NCI-H2081 (cell line): Measurements from ENCODE around the gene TRPC4AP.
"Not testable (repeated sequence)": the region's sequence is repeated elsewhere in the genome, so short reads cannot be mapped to it uniquely, and the experiment has no call there.

ENCODE experiments used
- DNase-seq, 2 experiments: peaks; one replicate each; lab custom pipeline; 2025; lab: John Stamatoyannopoulos, UW

TRPC4AP gene, protein sequence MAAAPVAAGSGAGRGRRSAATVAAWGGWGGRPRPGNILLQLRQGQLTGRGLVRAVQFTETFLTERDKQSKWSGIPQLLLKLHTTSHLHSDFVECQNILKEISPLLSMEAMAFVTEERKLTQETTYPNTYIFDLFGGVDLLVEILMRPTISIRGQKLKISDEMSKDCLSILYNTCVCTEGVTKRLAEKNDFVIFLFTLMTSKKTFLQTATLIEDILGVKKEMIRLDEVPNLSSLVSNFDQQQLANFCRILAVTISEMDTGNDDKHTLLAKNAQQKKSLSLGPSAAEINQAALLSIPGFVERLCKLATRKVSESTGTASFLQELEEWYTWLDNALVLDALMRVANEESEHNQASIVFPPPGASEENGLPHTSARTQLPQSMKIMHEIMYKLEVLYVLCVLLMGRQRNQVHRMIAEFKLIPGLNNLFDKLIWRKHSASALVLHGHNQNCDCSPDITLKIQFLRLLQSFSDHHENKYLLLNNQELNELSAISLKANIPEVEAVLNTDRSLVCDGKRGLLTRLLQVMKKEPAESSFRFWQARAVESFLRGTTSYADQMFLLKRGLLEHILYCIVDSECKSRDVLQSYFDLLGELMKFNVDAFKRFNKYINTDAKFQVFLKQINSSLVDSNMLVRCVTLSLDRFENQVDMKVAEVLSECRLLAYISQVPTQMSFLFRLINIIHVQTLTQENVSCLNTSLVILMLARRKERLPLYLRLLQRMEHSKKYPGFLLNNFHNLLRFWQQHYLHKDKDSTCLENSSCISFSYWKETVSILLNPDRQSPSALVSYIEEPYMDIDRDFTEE

DNA sequence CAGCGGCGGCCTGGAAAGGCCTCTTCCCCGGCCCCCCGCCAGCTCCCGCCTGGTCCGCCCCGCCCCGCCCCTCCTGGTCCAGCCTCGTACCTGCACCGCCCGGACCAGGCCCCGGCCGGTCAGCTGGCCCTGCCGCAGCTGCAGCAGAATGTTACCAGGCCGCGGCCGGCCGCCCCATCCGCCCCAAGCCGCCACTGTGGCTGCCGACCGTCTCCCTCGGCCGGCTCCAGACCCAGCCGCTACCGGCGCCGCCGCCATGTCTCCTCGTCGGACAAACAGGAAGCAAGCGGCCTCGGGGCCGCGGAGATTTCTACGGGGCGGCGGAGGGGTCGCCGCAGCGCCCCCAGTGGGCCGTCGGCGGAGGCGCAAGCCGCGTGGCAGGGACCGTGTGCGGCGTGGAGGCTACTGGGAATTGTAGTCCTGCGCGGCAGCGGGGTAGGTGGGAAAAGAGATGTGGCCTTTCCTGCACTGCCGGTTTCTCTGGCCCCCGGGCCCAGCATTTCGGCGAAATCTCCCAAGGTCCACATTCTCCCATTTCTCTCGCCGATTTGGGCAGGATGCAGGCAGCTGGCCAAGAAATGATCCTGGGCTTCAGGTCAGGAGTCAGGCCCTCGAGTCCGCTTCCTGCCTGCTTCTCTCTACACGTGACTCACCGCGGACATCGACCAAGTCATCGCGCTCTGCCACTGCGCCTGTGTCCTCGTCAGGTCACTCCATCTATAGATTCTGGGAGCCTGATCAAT is at the start of gene TRPC4AP:
Gene TRPC4AP (minus strand): TSS at position 284 of the 743 bp plus-strand sequence. CDS start 26 bp downstream, at position 258.
- peak; percentile 88 to 91 for DNase-seq

DNA sequence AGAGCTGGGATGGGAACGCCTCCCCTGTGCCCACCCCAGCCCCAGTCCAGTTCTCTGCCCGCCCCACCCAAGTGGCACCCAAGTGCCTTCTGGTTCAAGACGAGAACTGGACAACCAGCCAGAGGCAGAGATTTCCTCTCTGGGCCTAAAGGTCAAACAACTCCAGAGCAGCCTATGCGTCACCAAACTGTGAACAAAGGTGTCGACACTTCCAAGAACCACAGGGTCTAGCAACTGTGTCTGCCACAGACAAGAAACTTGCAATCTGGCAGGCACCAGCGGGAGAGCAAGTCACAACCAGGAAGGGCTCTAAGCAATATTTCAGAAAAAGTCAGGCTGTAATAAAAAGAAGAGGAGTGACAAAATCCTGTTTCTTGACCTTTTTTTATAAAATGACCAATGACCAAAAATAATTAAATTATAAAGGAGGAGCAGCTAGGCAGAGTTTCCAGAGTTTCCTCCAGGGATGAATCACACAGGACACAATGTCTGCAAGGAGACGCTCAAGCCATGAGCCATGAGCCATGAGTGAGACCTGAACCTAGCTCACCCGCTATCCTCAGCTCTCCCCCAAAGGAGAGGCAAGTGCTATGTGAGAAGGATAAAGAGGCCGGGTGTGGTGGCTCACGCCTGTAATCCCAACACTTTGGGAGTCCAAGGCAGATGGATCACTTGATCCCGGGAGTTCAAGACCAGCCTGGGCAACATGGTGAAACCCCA is 43.4 kb upstream of the TRPC4AP start:
- DNase-seq: no peak

DNA sequence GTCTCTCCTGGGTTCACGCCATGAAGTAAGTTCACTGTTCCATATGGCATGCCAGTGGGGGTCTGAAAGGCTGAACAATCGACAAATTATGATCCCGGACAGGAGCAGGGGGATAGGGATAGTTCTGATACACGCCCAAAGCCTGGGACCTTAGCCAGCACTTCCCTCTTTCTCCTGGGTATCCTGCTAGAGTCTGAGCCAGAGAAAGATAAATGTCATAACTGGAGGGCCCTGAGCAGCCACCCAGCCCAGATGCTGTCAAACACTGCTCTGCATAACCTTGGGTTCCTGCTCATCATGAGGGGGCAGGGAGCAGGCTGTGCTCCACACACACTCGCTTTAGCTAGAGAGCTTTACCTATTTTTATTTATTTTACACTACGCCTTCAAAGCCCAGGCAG is 42.3 kb upstream of the TRPC4AP start:
- no peak for DNase-seq

DNA sequence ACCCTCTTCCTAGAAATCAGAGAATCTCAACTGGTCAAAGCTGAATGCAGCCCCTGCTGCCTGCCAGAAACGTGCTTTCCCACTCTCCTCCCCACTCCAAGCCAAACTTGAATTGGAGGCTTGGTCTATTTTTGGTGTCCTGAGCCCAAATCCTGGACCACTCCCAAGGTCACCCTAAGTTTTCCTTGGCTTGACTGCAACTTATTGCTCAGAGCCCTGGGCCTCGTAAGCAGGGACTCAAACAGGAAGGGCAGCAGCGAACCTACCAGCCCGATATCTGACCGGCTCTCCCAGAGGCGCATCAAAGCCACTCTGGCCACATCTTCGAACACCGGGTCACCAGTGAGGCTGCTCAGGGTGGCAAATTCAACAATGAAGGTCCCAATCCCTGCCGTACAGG is 41.9 kb upstream of the TRPC4AP start:
- no peak for DNase-seq

DNA sequence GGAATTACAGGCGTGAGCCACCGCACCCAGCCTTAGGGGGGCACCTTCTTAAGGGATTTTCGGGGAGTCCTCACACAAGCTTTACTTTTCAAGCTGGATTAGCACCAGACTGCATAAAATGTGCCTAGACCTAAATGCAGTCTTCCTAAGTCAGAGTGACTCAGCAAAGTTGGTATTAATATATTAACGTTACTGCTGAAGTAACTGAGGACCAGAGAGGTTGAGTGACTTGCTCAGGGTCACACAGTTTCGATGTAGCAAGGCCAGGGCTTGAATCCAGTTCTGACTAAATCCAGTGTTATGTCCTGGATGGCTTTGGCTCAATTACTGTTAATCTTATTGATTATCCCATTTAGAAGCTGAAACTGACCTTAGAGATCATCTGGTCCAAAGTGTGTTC is 41.1 kb upstream of the TRPC4AP start:
- no peak for DNase-seq

DNA sequence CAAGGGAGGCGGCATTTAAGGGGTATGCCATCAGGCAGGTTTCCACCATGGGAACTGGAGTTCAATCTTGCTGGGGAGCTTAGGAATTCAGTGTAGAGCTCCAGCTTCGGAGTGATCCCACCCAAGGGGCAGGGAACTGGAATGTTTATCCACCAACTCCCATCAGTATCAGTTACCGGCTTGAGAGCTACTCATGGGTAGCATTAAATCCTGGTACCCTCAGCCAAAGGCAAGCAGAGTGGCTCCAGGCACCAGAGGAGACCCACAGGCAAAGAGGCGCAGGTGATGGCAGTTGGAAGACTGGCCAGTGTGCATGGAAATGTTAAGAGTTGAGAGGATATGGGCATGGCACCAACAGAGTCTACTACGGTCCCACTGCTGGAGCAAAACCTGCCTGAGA is 40.4 kb upstream of the TRPC4AP start:
- DNase-seq: no peak

DNA sequence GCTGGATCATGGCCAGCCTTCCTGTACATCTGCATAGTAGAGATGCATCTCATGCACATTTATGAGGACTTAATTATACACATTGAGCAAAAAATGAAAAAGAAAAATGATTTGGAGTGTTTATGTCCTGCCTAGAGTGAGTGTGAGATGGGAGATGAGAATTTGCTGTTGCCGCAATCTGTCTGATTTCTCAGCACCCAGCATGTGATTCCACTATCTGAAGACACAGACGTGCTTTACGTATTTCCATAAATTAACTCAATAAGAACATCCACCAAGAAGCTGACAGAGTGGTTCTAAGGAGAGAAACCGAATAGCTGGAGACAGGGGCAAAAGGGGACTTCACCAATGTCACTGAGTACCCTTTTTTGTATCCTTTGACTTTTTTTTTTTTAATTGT is 39.3 kb upstream of the TRPC4AP start:
- DNase-seq: no peak

DNA sequence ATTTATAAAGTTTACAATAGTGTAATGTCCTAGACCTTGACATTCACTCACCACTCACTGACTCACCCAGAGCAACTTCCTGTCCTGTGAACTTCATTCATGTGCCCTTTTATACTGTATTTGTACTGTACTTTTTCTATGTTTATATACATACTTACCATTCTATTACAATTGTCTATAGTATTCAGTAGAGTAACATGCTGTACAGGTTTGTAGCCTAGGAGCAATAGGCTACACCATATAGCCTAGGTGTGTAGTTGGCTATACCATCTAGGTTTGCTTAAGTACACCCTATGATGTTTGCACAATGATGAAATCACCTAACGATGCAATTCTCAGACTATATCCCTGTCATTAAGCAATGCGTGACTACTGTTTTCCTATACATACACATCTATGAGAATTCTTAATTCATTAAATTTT is 37.1 kb upstream of the TRPC4AP start:
- no peak for DNase-seq

DNA sequence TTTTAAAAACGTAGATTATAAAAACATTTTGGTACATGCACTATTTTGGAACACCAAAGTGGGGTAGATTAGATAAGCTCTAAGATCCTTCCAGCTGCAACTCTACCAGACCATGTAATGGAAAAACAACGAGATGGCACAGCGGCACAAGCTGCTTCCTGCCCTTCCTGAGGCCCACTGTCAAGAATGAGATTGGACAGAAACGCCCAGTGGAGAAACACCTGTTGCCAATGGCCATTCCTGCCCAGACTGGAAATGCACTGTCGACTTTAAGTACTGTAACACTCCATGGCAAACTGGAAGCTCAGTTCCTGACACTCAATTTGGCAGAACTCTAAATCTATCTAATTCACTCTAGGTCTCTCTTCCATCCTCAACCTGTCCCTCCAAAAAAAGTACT is 33.1 kb upstream of the TRPC4AP start:
- no peak for DNase-seq

DNA sequence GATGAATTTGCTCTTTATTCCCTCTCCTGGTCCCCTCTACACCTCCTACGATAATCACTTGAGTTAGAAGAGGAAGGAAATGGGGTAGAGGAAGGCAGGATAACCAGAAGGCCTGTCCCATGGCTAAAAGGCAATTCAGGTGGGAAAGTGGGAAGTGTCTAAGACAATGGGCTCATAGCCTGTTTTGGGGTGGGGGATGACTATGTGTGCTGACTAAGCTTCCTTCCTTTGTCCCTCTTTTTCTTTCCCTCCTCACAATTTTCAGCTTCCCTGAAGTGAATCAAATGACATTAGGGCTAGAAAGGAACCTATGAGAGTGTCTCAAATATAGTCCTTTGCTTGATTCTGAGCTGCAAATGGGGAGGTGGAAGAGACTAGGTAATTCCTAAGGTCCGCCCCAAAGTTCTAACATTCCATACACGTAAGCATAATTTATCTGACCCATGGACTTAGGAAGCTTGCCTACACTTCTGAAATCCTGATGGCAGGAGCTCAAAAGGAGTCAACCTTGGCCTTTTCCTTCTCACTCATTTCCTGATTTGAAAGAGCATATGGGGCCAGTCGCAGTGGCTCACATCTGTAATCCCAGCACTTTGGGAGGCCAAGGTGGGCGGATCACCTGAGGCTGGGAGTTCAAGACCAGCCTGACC is 30.3 kb upstream of the TRPC4AP start:
- DNase-seq: no peak

DNA sequence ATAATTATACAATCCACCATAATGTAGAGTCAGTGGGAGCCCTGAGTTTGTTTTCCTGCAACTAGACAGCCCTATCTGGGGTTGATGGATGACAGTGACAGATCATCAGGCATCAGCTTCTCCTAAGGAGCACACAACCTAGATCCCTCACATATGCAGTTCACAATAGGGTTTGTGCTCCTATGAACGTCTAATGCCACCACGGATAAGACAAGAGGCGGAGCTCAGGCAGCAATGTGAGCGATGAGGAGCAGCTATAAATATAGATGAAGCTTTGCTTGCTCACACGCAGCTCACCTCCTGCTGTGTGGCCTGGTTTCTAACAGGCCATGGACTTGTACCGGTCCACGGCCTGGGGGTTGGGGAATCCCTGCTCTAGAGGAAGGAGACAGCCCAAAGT is 28.6 kb upstream of the TRPC4AP start:
- DNase-seq: no peak

DNA sequence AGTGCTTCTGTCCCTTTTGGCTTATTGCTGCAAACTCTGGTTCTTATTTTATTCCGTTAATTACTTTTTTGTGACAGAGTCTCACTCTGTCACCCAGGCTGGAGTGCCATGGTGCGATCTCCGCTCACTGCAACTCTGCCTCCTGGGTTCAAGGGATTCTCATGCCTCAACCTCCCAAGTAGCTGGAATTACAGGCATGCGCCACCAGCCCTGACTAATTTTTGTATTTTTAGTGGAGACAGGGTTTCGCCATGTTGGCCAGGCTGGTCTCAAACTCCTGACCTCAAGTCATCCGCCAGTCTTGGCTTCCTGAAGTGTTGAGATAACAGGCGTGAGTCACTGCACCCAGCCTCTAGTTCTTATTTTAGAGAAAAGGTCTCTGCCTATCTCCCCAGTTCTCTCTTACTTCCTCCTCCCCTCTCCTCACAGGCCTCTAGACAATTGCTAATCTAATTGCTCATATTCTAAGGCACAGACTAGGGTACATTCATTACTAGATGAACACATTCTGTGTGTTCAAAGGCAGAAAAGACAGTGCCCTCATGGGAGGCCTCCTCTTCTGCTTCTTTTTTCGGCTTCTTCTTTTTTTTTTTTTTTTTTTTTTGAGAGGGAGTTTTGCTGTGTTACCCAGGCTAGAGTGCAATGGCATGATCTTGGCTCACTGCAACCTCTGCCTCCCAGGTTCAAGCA is 27.6 kb upstream of the TRPC4AP start:
- no peak for DNase-seq

DNA sequence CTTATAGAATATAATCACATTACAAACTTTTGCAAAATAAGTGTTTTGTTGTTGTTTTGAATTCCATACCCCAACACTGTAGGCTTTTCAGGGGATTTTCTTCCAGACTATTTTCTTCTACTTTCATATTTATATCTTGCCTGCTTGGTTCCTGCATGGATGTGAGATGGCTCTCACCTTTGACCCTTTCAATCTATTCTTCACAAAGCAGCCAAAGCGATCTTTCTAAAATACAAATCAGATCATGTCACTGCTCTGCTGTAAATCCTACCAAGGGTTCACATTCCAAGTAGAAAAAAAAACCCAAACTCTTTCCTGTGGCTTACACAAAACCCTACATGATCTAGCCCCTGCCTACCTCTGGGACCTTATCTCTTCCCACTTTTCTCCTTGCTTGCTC is 25.0 kb upstream of the TRPC4AP start:
- DNase-seq: no peak

DNA sequence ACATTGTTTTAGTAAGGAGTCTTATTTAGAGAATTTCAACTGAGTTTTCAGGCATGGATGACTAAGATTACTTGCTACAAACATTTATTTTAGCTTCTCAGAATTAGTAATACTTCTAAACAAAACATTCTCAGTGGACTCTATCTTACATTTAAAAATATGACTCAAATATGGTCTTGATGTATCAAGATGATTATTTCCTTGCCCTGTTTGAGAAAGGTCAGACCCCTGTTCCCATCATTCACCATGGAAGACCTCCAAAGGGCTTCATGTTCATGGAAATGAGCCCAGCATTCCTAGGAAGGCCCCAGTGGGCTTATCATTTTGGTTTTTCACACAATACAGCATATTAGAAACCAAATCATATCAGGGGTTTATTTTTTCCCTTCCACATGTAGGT is 24.6 kb upstream of the TRPC4AP start:
- DNase-seq: no peak

DNA sequence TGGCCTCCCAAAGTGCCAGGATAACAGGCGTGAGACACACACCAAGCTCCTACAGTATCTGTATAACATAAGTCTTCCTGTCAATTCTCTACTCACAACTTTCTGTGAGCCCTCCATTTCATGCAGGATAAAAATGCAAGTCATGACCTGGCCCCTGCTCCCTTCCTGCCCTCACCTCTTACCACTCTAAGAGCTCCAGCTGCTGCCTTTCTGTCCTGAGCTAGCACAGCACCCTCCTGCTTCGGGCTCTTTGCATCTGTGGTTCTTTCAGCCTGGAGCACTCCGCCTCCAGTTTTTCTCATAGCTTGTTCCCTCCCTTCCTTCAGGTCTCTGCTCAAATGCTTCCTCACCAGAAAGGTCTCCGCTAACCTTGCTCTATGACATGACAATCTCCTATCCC is 23.7 kb upstream of the TRPC4AP start:
- no peak for DNase-seq

DNA sequence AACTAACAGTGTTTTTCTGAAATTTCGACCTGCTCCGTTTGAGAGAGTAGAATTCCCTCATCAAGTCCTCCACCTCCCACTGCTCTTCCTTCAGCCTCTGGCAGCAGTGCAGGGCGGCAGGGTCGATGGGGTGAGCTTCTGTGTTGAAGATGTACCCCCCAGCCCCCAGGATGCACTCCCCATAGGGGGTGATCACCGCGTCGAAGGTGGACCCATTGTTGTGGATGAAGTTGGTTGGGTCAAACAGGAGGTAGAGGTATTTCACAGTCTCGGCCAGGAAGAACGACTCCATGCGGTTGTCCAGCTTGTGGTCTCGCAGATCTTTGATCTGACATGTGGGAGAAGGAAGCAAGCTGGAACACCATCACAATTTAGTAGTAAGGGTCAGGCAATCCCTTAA is 23.0 kb upstream of the TRPC4AP start:
- DNase-seq: no peak

DNA sequence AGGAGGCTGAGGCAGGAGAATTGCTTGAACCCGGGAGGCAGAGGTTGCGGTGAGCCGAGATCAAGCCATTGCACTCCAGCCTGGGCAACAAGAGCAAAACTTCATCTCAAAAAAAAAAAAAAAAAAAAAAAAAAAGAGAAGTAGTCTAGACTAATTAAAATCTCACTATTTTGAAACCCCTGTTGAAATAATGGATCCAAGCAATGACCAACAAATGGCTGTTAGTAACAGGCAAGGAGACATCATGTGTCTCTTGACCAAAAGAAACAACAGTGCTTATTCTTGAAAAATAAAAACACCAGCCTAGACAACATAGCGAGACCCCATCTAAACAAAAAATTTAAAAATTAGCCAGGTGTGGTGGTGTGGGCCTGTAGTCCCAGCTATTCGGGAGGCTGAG is 19.7 kb upstream of the TRPC4AP start:
- not testable (repeated sequence) for DNase-seq

DNA sequence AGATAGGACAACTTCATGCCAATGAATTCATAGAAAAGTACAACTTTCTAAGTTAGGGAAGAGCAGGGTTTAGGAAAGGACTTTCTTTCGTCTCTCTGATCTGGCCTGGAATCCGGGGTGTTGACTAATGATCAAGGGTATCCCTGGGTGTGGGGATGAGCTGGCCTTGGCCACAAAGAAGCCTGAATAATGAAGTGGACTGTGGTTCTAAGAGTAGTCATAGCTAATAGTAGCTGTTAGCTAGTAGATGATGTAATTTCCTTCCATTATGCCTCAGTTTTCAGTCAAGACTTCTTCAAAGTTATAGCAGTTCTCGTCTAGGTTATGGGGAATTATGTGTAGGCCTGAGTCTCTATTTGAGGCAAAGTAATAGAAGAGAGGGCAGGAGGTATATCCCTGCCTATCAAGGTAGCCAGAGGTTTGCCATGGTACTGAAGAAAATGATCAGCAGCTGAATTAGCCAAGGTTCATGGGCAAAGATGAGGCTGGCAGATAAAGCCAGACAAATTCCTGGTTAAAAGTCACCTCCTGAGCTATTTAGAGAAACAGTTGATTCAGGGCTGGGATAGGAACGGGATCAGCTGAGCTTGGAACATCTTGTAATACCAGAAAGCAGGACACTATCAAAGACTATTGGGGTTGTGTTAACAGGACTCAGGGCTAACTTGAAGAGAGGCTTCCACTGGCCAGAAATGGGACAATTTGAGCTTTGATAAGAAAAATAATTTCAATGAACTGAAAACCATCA is 18.7 kb upstream of the TRPC4AP start:
- no peak for DNase-seq

DNA sequence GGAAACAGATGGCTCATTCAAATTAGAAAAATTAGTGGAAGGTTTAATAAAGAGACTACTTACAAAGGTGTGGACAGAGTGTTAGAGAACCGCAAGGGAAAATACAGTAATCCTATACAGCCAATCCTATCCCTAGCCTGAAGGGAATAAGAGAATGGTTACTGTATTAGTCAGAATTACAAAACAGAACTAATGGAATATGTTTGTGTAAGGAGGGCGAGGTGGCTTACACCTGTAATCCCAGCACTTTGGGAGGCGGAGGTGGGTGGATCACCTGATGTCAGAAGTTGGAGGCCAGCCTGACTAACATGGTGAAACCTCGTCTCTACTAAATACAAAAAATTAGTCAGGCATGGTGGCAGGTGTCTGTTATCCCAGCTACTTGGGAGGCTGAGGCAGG is 16.3 kb upstream of the TRPC4AP start:
- no peak for DNase-seq

DNA sequence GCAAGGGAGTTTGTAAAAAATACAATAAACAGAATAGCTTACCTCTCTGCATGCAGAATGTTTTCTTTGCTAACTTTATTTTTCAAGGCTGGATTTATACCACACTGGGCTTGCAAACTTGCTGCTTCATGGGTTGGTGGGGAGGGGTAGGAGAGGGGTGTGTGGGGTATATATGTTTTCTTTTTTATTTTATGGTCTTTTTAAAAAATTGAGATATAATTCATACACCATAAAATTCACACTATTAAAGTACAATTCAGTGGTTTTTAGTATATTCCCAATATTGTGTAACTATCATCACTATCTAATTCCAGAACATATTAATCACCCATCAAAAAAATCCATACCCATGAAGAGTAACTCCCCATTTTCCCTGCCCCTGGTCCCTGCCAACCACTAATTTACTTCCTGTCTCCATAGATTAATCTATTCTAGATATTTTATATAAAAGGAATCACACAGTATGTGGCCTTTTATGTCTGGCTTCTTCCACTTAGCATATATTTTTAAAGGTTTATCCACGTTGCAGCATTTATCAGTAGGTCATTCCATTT is 14.3 kb upstream of the TRPC4AP start:
- DNase-seq: no peak
